Liver (tissue), 3 donors: Measurements from ENCODE around the gene SGMS1.

Experiments used
- EGR1 ChIP-seq, 2 donors: IDR thresholded peaks; 2 replicates each; pipeline ENCODE4 v1.6.1; 2016 to 2018; ENCODE audit warnings: antibody characterized with exemption in 2 of 2, low read depth in 2 of 2
- FOXA1 ChIP-seq: IDR thresholded peaks from 2 replicates; pipeline ENCODE4 v1.6.1; 2016; ENCODE audit warnings: antibody characterized with exemption
- GABPA ChIP-seq, 2 donors: IDR thresholded peaks in 1 of 2; conservative IDR thresholded peaks in 1 of 2; 2 replicates each; pipeline ENCODE4 v1.6.1; 2016; ENCODE audit warnings: antibody characterized with exemption in 2 of 2, mild to moderate bottlenecking in 1 of 2, moderate library complexity in 1 of 2
- HNF4A ChIP-seq, 2 donors: conservative IDR thresholded peaks; 2 replicates each; pipeline ENCODE4 v1.6.1; 2016; ENCODE audit warnings: antibody characterized with exemption in 2 of 2, mild to moderate bottlenecking in 2 of 2
- JUND ChIP-seq, 2 donors: IDR thresholded peaks; 2 replicates each; pipeline ENCODE4 v1.6.1; 2016; ENCODE audit warnings: antibody characterized with exemption in 2 of 2
- RAD21 ChIP-seq, 2 donors: IDR thresholded peaks; 2 replicates each; pipeline ENCODE4 v1.6.1; 2016; ENCODE audit warnings: antibody characterized with exemption in 2 of 2, mild to moderate bottlenecking in 2 of 2
- SP1 ChIP-seq: IDR thresholded peaks from 2 replicates; pipeline ENCODE4 v1.6.1; 2018; ENCODE audit warnings: antibody characterized with exemption, mild to moderate bottlenecking
- TAF1 ChIP-seq: conservative IDR thresholded peaks from 2 replicates; pipeline ENCODE4 v1.6.1; 2016; ENCODE audit warnings: antibody characterized with exemption, mild to moderate bottlenecking
- YY1 ChIP-seq: IDR thresholded peaks from 2 replicates; pipeline ENCODE4 v1.6.1; 2016; ENCODE audit warnings: antibody characterized with exemption, mild to moderate bottlenecking
- TF ChIP-seq, protein P1 (sequence below): fragments of 150-350 bp; IDR thresholded peaks from 2 replicates; pipeline ENCODE4 v1.5.1; 2017; ENCODE audit warnings: improper control_type of control experiment, low read depth, low read length; ENCODE audit not compliant: missing input control
- TF ChIP-seq, protein P2 (sequence below): IDR thresholded peaks from 2 replicates; pipeline ENCODE4 v1.6.1; 2016; ENCODE audit warnings: antibody characterized with exemption
- TF ChIP-seq, protein P3 (sequence below): IDR thresholded peaks from 2 replicates; pipeline ENCODE4 v1.6.1; 2016; ENCODE audit warnings: antibody characterized with exemption
- TF ChIP-seq, protein P4 (sequence below): IDR thresholded peaks from 2 replicates; pipeline ENCODE4 v1.6.1; 2016; ENCODE audit warnings: antibody characterized with exemption, mild to moderate bottlenecking
- donor health status: healthy.
- donor health status: healthy.

DNA sequence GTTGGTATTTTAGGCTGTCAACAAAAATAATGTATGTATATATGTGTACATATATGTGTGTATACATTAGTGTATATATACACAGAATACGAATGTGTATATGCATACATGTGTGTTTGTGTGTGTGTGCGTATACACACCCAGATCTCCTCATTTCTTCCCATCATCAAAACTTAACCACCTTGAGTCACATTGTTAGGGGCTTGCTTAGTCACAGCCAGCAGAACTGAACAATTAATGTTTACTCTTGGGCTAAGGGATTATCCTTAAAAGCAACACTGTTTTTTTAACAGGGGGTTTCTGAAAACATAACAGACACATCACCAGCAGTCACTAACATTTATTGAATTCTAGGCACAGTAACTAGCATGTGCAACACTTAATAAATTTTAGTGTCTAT lies 289.5 kb downstream of the SGMS1 start:
- TF ChIP-seq, protein P1, sequence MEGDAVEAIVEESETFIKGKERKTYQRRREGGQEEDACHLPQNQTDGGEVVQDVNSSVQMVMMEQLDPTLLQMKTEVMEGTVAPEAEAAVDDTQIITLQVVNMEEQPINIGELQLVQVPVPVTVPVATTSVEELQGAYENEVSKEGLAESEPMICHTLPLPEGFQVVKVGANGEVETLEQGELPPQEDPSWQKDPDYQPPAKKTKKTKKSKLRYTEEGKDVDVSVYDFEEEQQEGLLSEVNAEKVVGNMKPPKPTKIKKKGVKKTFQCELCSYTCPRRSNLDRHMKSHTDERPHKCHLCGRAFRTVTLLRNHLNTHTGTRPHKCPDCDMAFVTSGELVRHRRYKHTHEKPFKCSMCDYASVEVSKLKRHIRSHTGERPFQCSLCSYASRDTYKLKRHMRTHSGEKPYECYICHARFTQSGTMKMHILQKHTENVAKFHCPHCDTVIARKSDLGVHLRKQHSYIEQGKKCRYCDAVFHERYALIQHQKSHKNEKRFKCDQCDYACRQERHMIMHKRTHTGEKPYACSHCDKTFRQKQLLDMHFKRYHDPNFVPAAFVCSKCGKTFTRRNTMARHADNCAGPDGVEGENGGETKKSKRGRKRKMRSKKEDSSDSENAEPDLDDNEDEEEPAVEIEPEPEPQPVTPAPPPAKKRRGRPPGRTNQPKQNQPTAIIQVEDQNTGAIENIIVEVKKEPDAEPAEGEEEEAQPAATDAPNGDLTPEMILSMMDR: no peak
- TF ChIP-seq, protein P2, sequence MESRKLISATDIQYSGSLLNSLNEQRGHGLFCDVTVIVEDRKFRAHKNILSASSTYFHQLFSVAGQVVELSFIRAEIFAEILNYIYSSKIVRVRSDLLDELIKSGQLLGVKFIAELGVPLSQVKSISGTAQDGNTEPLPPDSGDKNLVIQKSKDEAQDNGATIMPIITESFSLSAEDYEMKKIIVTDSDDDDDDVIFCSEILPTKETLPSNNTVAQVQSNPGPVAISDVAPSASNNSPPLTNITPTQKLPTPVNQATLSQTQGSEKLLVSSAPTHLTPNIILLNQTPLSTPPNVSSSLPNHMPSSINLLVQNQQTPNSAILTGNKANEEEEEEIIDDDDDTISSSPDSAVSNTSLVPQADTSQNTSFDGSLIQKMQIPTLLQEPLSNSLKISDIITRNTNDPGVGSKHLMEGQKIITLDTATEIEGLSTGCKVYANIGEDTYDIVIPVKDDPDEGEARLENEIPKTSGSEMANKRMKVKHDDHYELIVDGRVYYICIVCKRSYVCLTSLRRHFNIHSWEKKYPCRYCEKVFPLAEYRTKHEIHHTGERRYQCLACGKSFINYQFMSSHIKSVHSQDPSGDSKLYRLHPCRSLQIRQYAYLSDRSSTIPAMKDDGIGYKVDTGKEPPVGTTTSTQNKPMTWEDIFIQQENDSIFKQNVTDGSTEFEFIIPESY: no peak
- TF ChIP-seq, protein P3, sequence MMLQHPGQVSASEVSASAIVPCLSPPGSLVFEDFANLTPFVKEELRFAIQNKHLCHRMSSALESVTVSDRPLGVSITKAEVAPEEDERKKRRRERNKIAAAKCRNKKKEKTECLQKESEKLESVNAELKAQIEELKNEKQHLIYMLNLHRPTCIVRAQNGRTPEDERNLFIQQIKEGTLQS: no peak
- TF ChIP-seq JUND (IDR thresholded peaks at IDR 0.05): no peak
- TF ChIP-seq TAF1: no peak
- TF ChIP-seq, protein P4, sequence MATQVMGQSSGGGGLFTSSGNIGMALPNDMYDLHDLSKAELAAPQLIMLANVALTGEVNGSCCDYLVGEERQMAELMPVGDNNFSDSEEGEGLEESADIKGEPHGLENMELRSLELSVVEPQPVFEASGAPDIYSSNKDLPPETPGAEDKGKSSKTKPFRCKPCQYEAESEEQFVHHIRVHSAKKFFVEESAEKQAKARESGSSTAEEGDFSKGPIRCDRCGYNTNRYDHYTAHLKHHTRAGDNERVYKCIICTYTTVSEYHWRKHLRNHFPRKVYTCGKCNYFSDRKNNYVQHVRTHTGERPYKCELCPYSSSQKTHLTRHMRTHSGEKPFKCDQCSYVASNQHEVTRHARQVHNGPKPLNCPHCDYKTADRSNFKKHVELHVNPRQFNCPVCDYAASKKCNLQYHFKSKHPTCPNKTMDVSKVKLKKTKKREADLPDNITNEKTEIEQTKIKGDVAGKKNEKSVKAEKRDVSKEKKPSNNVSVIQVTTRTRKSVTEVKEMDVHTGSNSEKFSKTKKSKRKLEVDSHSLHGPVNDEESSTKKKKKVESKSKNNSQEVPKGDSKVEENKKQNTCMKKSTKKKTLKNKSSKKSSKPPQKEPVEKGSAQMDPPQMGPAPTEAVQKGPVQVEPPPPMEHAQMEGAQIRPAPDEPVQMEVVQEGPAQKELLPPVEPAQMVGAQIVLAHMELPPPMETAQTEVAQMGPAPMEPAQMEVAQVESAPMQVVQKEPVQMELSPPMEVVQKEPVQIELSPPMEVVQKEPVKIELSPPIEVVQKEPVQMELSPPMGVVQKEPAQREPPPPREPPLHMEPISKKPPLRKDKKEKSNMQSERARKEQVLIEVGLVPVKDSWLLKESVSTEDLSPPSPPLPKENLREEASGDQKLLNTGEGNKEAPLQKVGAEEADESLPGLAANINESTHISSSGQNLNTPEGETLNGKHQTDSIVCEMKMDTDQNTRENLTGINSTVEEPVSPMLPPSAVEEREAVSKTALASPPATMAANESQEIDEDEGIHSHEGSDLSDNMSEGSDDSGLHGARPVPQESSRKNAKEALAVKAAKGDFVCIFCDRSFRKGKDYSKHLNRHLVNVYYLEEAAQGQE: no peak
- TF ChIP-seq RAD21 (IDR thresholded peaks at IDR 0.05): no peak
- TF ChIP-seq YY1: no peak
- no peak for TF ChIP-seq EGR1 (IDR thresholded peaks at IDR 0.05; ENCODE audit: low read depth in 2 of 2)
- no peak for TF ChIP-seq FOXA1
- no peak for TF ChIP-seq GABPA (IDR thresholded peaks at IDR 0.05 in 1 of 2, conservative IDR thresholded peaks at IDR 0.05 in 1 of 2)
- TF ChIP-seq HNF4A (conservative IDR thresholded peaks at IDR 0.05): no peak
- TF ChIP-seq SP1: no peak
